Sigmoid colon (tissue), 7 donors: Measurements from ENCODE around the gene ATRNL1. TPM values are rescaled to one million over a fixed set of nuclear protein-coding genes. Genes with fewer than 3 reads are reported as not detected.
"Not testable (repeated sequence)": the region's sequence is repeated elsewhere in the genome, so short reads cannot be mapped to it uniquely, and the experiment has no call there.

Experiments
- DNase-seq: peaks from one replicate; pipeline ENCODE4 v3.0.0-alpha.2; 2019
- H3K27ac ChIP-seq, 4 donors: fragments of 200-600 bp; sonication (generic); one replicate each; pipeline ENCODE4 v1.5.1; 2016 to 2019; ENCODE audit warnings: mild to moderate bottlenecking in 1 of 4
- H3K27me3 ChIP-seq, 3 donors: fragments of 200-600 bp; sonication (generic); one replicate each; pipeline ENCODE4 v1.5.1; 2019; ENCODE audit warnings: mild to moderate bottlenecking in 1 of 3
- H3K36me3 ChIP-seq, 4 donors: fragments of 200-600 bp; sonication (generic); one replicate each; pipeline ENCODE4 v1.5.1; 2016 to 2019
- H3K4me1 ChIP-seq, 4 donors: fragments of 200-600 bp; sonication (generic); one replicate each; pipeline ENCODE4 v1.5.1; 2017 to 2019
- H3K4me3 ChIP-seq, 4 donors: fragments of 200-600 bp; sonication (generic); one replicate each; pipeline ENCODE4 v1.5.1; 2017 to 2019; ENCODE audit warnings: mild to moderate bottlenecking in 2 of 4, moderate library complexity in 1 of 4
- H3K9me3 ChIP-seq, 4 donors: fragments of 200-600 bp in 3 of 4; sonication (generic) in 3 of 4; one replicate each; pipeline versions ENCODE4 v1.5.1 to v1.6.1; 2013 to 2019
- CTCF ChIP-seq, 4 experiments: fragments of 450-650 bp in 3 of 4; fragments of 200-600 bp in 1 of 4; IDR thresholded peaks; one replicate each; pipeline ENCODE4 v1.5.1; 2016 to 2019; ENCODE audit warnings: antibody characterized with exemption in 4 of 4, mild to moderate bottlenecking in 3 of 4, moderate library complexity in 2 of 4
- EP300 ChIP-seq, 4 donors: sonication (generic); formaldehyde crosslinking; IDR thresholded peaks; one replicate each; pipeline ENCODE4 v1.6.1; 2017; ENCODE audit warnings: antibody characterized with exemption in 4 of 4
- POLR2A ChIP-seq, 2 donors: fragments of 450-650 bp; IDR thresholded peaks; one replicate each; pipeline ENCODE4 v1.6.1; 2016; ENCODE audit warnings: antibody characterized with exemption in 2 of 2, mild to moderate bottlenecking in 2 of 2, moderate library complexity in 2 of 2
- POLR2AphosphoS5 ChIP-seq, 4 donors: sonication (generic); formaldehyde crosslinking; IDR thresholded peaks; one replicate each; pipeline ENCODE4 v1.6.1; 2017; ENCODE audit warnings: antibody characterized with exemption in 4 of 4
- WGBS, 2 donors: extraction: QIAGEN DNeasy Blood & Tissue Kit; methylation state at CpG; one replicate each; pipeline ENCODE4 v1.1.7; 2013; 5-methylcytosine and 5-hydroxymethylcytosine counted together
- intact Hi-C: fragments of 100-400 bp; cut with DNase I; formaldehyde crosslinking; loops from one replicate; pipeline ENCODE4 v1.15.1; 2023
- polyA plus RNA-seq, 3 donors: library from polyadenylated mRNA; stranded (reverse); fragments of 200-250 nt; gene quantifications; one replicate each; pipeline ENCODE4 v1.2.3, GENCODE V29; 2013
- total RNA-seq, 4 donors: library from RNA; depleted of rRNA; stranded (reverse); fragments of >200 nt; gene quantifications; one replicate each; pipeline ENCODE4 v1.1.0, GENCODE V29; 2016
- donor health status: healthy with polysubstance abuse.
- donor health status: Bipolar disorder and iron deficiency.
- donor health status: healthy.

ATRNL1 gene
- total and polyA plus RNA-seq, 7 donors: 0.57 to 17.3 (median 6.9) TPM; not detected in 1

- Histone ChIP-seq H3K27ac (no peak overlapping the region), H3K9me3 (no peaks in the 10 kb centered on the region), H3K27me3 (no peaks in the 10 kb centered on the region), H3K36me3 (no peaks in the 10 kb centered on the region), H3K4me3 (no peak overlapping the region), H3K4me1 (no peaks in the 10 kb centered on the region)
- WGBS, 2 donors: 65 to 74% methylated on average over 2 of the region's 2 CpGs
- intact Hi-C loops: no loop called here
- DNase-seq: no peak
- TF ChIP-seq POLR2AphosphoS5 (IDR thresholded peaks at IDR 0.05): no peak
- no peak for TF ChIP-seq EP300 (IDR thresholded peaks at IDR 0.05)
- TF ChIP-seq CTCF (IDR thresholded peaks at IDR 0.05): no peak
- no peak for TF ChIP-seq POLR2A (IDR thresholded peaks at IDR 0.05)
Measured at GRCh38 chr10:115278294-115278693, 185.1 kb downstream of the ATRNL1 start.

GRCh38 chr10:115295213-115295805, 202.1 kb downstream of the ATRNL1 start:
- TF ChIP-seq EP300 (IDR thresholded peaks at IDR 0.05): no peak
- TF ChIP-seq POLR2A (IDR thresholded peaks at IDR 0.05): no peak
- no peak for TF ChIP-seq POLR2AphosphoS5 (IDR thresholded peaks at IDR 0.05)
- no peak for TF ChIP-seq CTCF (IDR thresholded peaks at IDR 0.05)
- H3K36me3 ChIP-seq: no peaks in the 10 kb centered on the region
- WGBS, 2 donors: 59 to 76% methylated on average over 5 of the region's 5 CpGs
- intact Hi-C loops: no loop called here
- peaks cover 0 to 3% (median 0%) of the 10 kb centered on the region in 4 donors for H3K9me3 ChIP-seq
- H3K27me3 ChIP-seq: no peaks in the 10 kb centered on the region
- DNase-seq: no peak
- H3K4me3 ChIP-seq: no peak overlapping the region
- no peak overlapping the region for H3K27ac ChIP-seq
- no peaks in the 10 kb centered on the region for H3K4me1 ChIP-seq

- no peak for TF ChIP-seq CTCF (IDR thresholded peaks at IDR 0.05)
- TF ChIP-seq EP300 (IDR thresholded peaks at IDR 0.05): no peak
- no peak for TF ChIP-seq POLR2A (IDR thresholded peaks at IDR 0.05)
- no peak for TF ChIP-seq POLR2AphosphoS5 (IDR thresholded peaks at IDR 0.05)
- H3K4me3 ChIP-seq: no peak overlapping the region
- no peaks in the 10 kb centered on the region for H3K27me3 ChIP-seq
- H3K9me3 ChIP-seq: no peaks in the 10 kb centered on the region
- H3K4me1 ChIP-seq: no peaks in the 10 kb centered on the region
- no peak for DNase-seq
- 80 to 84% methylated on average over 1 of the region's 1 CpG for WGBS, 2 donors
- no peak overlapping the region for H3K27ac ChIP-seq
- H3K36me3 ChIP-seq: no peaks in the 10 kb centered on the region
- intact Hi-C loops: no loop called here
Measured at GRCh38 chr10:115300080-115300479, 206.9 kb downstream of the ATRNL1 start.

- H3K27ac ChIP-seq, H3K4me3 ChIP-seq, H3K36me3 ChIP-seq, intact Hi-C loops, H3K9me3 ChIP-seq, H3K4me1 ChIP-seq, DNase-seq, H3K27me3 ChIP-seq: not testable (repeated sequence)
- WGBS, 2 donors: 96 to 100% methylated on average over 1 of the region's 1 CpG
Measured at GRCh38 chr10:115319669-115320068, 226.5 kb downstream of the ATRNL1 start.

GRCh38 chr10:115321360-115321759, 228.2 kb downstream of the ATRNL1 start:
- intact Hi-C loops: no loop called here
- H3K27ac ChIP-seq: no peak overlapping the region
- no peaks in the 10 kb centered on the region for H3K27me3 ChIP-seq
- no peak overlapping the region for H3K4me3 ChIP-seq
- no peaks in the 10 kb centered on the region for H3K4me1 ChIP-seq
- TF ChIP-seq POLR2AphosphoS5 (IDR thresholded peaks at IDR 0.05): no peak
- no peak for TF ChIP-seq EP300 (IDR thresholded peaks at IDR 0.05)
- no peak for TF ChIP-seq CTCF (IDR thresholded peaks at IDR 0.05)
- no peak for TF ChIP-seq POLR2A (IDR thresholded peaks at IDR 0.05)
- DNase-seq: no peak
- H3K9me3 ChIP-seq: no peaks in the 10 kb centered on the region
- H3K36me3 ChIP-seq: no peaks in the 10 kb centered on the region
- 4 to 24% methylated on average over 2 of the region's 2 CpGs for WGBS, 2 donors
